WERI-Rb-1 (cell line): ENCODE results near the gene S1PR1.
"Not testable (repeated sequence)": the region's sequence is repeated elsewhere in the genome, so short reads cannot be mapped to it uniquely, and the experiment has no call there.

Experiments used
- DNase-seq: peaks from one replicate; pipeline ENCODE4 v3.0.0-alpha.2; 2020
- H3K27ac ChIP-seq: fragments of 250-450 bp; sonication (Bioruptor Pico); 2 replicates; pipeline ENCODE4 v1.5.1; 2020; ENCODE audit warnings: mild to moderate bottlenecking, moderate library complexity
- H3K27me3 ChIP-seq: fragments of 250-450 bp; sonication (Bioruptor Pico); 2 replicates; pipeline ENCODE4 v1.5.1; 2021; ENCODE audit warnings: mild to moderate bottlenecking, low read depth, moderate library complexity; ENCODE audit not compliant: insufficient read depth, severe bottlenecking
- H3K36me3 ChIP-seq: fragments of 250-450 bp; sonication (Bioruptor Pico); 2 replicates; pipeline ENCODE4 v1.5.1; 2020; ENCODE audit warnings: mild to moderate bottlenecking, moderate library complexity
- H3K4me3 ChIP-seq: 2 replicates; pipeline ENCODE4 v1.5.1; 2011; ENCODE audit warnings: low read depth, mild to moderate bottlenecking, control low read depth, low read length
- H3K9me3 ChIP-seq: fragments of 250-450 bp; sonication (Bioruptor Pico); 2 replicates; pipeline ENCODE4 v1.5.1; 2021; ENCODE audit warnings: mild to moderate bottlenecking, moderate library complexity; ENCODE audit not compliant: severe bottlenecking
- TF ChIP-seq, protein P1 (sequence below): IDR thresholded peaks from 2 replicates; pipeline ENCODE4 v1.5.1; 2011; ENCODE audit warnings: low read depth, mild to moderate bottlenecking, control low read depth, inconsistent platforms, low read length

The S1PR1 gene

GRCh38 chr1:101217148-101217547 lies 19.7 kb upstream of the S1PR1 start:
- no peak for DNase-seq
- H3K9me3 ChIP-seq: no peaks in the 10 kb centered on the region
- H3K27ac ChIP-seq: no peak overlapping the region
- H3K27me3 ChIP-seq: no peaks in the 10 kb centered on the region
- no peak overlapping the region for H3K4me3 ChIP-seq
- TF ChIP-seq, protein P1, sequence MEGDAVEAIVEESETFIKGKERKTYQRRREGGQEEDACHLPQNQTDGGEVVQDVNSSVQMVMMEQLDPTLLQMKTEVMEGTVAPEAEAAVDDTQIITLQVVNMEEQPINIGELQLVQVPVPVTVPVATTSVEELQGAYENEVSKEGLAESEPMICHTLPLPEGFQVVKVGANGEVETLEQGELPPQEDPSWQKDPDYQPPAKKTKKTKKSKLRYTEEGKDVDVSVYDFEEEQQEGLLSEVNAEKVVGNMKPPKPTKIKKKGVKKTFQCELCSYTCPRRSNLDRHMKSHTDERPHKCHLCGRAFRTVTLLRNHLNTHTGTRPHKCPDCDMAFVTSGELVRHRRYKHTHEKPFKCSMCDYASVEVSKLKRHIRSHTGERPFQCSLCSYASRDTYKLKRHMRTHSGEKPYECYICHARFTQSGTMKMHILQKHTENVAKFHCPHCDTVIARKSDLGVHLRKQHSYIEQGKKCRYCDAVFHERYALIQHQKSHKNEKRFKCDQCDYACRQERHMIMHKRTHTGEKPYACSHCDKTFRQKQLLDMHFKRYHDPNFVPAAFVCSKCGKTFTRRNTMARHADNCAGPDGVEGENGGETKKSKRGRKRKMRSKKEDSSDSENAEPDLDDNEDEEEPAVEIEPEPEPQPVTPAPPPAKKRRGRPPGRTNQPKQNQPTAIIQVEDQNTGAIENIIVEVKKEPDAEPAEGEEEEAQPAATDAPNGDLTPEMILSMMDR: no peak
- no peaks in the 10 kb centered on the region for H3K36me3 ChIP-seq

DNA sequence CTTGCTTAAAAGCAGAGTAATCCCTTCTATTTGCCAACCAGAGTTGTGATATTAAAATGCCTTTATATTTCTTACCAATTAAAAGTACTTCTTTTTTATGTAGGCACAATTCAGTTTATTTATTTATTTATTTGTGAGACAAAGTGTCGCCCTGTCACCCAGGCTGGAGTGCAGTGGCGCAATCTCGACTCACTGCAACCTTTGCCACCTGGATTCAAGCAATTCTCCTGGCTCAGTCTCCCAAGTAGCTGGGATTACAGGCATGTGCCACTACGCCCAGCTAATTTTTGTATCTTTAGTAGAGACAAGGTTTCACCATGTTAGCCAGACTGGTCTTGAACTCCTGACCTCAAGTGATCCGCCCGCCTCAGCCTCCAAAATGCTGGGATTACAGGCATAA lies 17.9 kb upstream of the S1PR1 start:
- not testable (repeated sequence) for H3K27me3 ChIP-seq, H3K9me3 ChIP-seq, DNase-seq, H3K4me3 ChIP-seq, H3K36me3 ChIP-seq, H3K27ac ChIP-seq

GRCh38 chr1:101219924-101220870 lies 16.6 kb upstream of the S1PR1 start:
- Histone ChIP-seq H3K4me3 (no peak overlapping the region), H3K27me3 (no peaks in the 10 kb centered on the region), H3K36me3 (no peaks in the 10 kb centered on the region), H3K9me3 (no peaks in the 10 kb centered on the region), H3K27ac (no peak overlapping the region)
- DNase-seq: no peak
- TF ChIP-seq, protein P1: no peak

DNA sequence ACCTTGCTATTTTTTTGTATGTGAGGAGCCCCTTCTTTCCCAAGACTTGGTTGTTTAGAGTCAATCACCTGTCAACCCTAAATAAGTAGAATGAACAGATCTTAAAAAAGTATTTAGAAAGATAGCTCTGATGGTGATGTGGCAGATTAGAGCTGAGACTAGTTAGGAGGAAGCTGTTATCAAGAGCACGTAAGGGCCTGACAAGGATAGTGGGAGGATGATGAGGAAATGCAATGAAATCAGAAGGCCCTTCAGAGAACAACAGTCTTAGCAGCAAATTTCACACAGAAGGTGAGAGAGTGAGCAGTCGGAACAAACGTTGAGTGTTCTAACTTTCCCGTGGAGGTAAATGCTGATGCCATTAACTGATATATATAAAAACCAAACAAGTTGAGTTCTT lies 15.9 kb upstream of the S1PR1 start:
- Histone ChIP-seq H3K9me3 (no peaks in the 10 kb centered on the region), H3K27me3 (no peaks in the 10 kb centered on the region), H3K4me3 (no peak overlapping the region), H3K36me3 (no peaks in the 10 kb centered on the region), H3K27ac (no peak overlapping the region)
- no peak for DNase-seq
- TF ChIP-seq, protein P1: no peak

DNA sequence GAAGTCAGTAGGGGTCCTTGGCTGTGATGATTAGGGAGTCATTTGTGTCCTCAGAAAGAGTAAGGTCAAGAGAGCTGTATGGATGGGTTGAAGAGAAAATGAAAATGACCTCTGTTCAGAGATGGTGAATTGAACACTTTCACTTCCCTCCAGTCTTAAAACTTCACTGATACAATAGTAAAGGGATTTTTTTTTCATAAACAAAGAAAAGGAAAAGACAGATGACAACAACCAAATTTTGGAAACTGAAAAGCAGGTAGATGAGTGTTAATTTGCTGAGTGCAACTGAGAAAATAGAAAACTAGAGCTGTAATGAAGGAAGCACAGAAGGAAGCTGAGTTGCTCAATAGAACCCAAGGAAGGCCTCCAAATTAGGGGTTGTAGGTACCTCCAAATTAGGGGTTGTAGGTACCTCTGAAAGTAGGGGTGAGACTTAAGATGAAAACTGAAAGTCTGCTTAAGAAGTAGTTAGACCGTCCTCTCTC lies 14.8 kb upstream of the S1PR1 start:
- Histone ChIP-seq H3K27ac (no peak overlapping the region), H3K4me3 (no peak overlapping the region), H3K36me3 (no peaks in the 10 kb centered on the region), H3K9me3 (no peaks in the 10 kb centered on the region), H3K27me3 (no peaks in the 10 kb centered on the region)
- TF ChIP-seq, protein P1: no peak
- no peak for DNase-seq

GRCh38 chr1:101227837-101228236 lies 9.0 kb upstream of the S1PR1 start:
- Histone ChIP-seq H3K27me3 (no peaks in the 10 kb centered on the region), H3K9me3 (no peaks in the 10 kb centered on the region), H3K4me3 (no peak overlapping the region), H3K27ac (no peak overlapping the region), H3K36me3 (no peaks in the 10 kb centered on the region)
- TF ChIP-seq, protein P1: no peak
- DNase-seq: no peak
